ENCODE data around the gene MDM1. TPM values are rescaled to one million over a fixed set of nuclear protein-coding genes. Genes with fewer than 3 reads are reported as not detected.

MDM1 gene
- total and polyA plus RNA-seq, 2 of the 13 experiments (the other 11 are each of a cell fraction or from before 2014, with no cell fraction given) = 4.6 to 15.2 TPM

DNA sequence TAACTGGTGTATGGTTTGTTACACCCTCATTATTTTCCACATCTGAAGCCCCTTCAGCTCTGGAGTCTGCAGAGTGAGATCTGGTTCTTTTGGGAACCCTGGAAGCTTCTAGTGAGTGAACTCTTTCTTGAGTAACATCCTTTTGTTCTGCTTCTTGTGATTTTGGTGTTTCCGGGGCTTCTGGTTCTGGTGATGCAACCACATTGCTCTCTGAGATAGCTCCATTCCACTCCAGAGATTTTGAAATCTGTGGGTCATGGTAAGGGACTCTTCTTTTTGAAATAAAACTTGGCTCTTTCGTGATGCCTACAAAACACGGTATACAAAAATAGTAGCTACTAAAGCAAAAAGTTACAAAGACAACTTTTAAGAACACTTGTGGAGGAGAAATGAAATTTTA is 5.4 kb downstream of the MDM1 start:
- WGBS (ENCODE audit: low lambda C conversion rate) = 99% methylated on average over 3 of the region's 3 CpGs
- no peak for DNase-seq (ENCODE audit: low spot score)
- no peak overlapping the region for H3K4me2 ChIP-seq (ENCODE audit: low read depth, low read length)
- peaks cover 0 to 5% of the 10 kb centered on the region in 2 experiments; a peak in 1 of 5 replicates for H3K36me3 ChIP-seq (replicated peaks in 1 of 2; ENCODE audit: control insufficient read depth in 1 of 2, insufficient read depth in 2 of 2, low read length in 2 of 2)
- no peaks in the 10 kb centered on the region for H3K79me2 ChIP-seq (ENCODE audit: insufficient read depth, low read length)
- no peak overlapping the region for H3K27ac ChIP-seq (ENCODE audit: extremely low read length, insufficient read depth, low read length)
- H2AFZ ChIP-seq (ENCODE audit: low read length) = no peak overlapping the region
- intact Hi-C loops (cut with micrococcal nuclease; ENCODE audit: unreplicated experiment) (no loop called here), in situ Hi-C loops (cut with HindIII; ENCODE audit: extremely low pct_ligation_motif_present, low pct_unique_long_range_greater_than_20kb) (no loop called here)
- H3K4me3 ChIP-seq (replicated peaks in 1 of 3; ENCODE audit: insufficient read depth in 1 of 3, low read depth in 2 of 3, low read length in 3 of 3) = no peak overlapping the region
- no peak overlapping the region for H3K9ac ChIP-seq (ENCODE audit: insufficient read depth, low read depth, low read length)
- ChIA-PET POLR2A (no interaction called here), CTCF (ENCODE audit: low intra/inter-chr PET ratio, low total read pairs) (no interaction called here)
- peaks cover 11% of the 10 kb centered on the region for H3K4me1 ChIP-seq (ENCODE audit: insufficient read depth, low read length)
- H3K27me3 ChIP-seq (ENCODE audit: control insufficient read depth in 1 of 2, insufficient read depth in 2 of 2, low read length in 2 of 2) = no peaks in the 10 kb centered on the region; a peak in 1 of 5 replicates
- no peaks in the 10 kb centered on the region for H4K20me1 ChIP-seq (ENCODE audit: insufficient read depth, low read length)
- no peak for FAIRE-seq
- no TSS peak for BruUV-seq (replicated peaks)
- ATAC-seq = no peak
- no peaks in the 10 kb centered on the region for H3K9me3 ChIP-seq (ENCODE audit: low read length)
- TF ChIP-seq RFXAP (CRISPR knock-in tag; IDR thresholded peaks at IDR 0.05; ENCODE audit: borderline replicate concordance) = no peak
- no peak for TF ChIP-seq ZBTB1 (CRISPR knock-in tag; IDR thresholded peaks at IDR 0.05; ENCODE audit: borderline replicate concordance)
- no peak for TF ChIP-seq ZBTB40 (IDR thresholded peaks at IDR 0.05)
- no peak for TF ChIP-seq ZBTB40 (CRISPR knock-in tag; IDR thresholded peaks at IDR 0.05)
- no peak for TF ChIP-seq ATF5 (CRISPR knock-in tag; IDR thresholded peaks at IDR 0.05; ENCODE audit: low read depth)
- TF ChIP-seq ERF (CRISPR knock-in tag; IDR thresholded peaks at IDR 0.05) = no peak
- TF ChIP-seq ATRX (CRISPR knock-in tag; IDR thresholded peaks at IDR 0.05; ENCODE audit: borderline replicate concordance) = no peak
- no peak for TF ChIP-seq SNRNP70 (IDR thresholded peaks at IDR 0.05; ENCODE audit: low read depth, low read length)
